NCI-H1105 (cell line): Measurements from ENCODE around the gene FHL1.

Experiments used
- DNase-seq: peaks from one replicate; lab custom pipeline; 2025; lab: John Stamatoyannopoulos, UW

FHL1 gene

DNA sequence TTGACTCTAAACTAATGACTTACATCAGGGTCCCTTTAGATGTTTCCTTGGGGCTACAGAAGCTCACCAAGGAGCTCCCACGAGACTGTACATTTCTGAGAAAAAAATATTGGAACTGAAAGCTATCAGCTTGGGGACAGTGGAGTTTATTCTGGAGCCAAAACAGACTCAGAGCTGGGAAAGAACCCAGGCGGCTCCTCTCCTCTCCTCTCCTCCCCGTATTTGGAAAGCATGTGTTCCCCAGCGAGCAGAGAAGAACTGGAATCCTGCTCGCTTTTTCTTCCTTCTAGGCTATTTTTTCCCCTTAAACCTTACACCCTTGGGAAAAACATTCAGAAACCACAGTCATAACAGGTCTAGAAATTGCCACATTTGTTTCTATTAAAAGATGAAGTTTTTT, 108.2 kb downstream of the FHL1 start:
- DNase-seq, result no peak

GRCh38 chrX:136256026-136256425, 108.7 kb downstream of the FHL1 start:
- no peak for DNase-seq

DNA sequence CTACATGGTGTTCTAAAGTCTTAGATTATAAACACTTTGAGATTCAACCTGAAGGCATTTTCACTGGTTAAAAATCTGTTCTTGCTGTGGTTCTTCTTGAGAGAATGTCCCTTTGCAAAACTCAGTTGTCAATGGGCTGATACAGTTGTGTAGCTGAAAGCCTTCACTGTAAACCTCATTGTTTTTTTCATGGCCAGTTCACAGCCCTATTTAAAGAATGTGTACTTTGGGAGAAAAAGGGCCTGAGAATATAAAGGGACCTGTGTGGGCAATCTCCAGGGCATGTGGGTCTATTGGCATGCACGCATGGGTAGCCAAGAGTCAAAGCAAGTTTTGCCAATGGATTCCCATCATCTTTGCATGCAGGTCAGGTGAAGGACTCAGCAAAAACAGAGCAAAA, 111.6 kb downstream of the FHL1 start:
- DNase-seq, result no peak

- DNase-seq, result no peak
Observed at GRCh38 chrX:136259543-136259942, 112.2 kb downstream of the FHL1 start.

GRCh38 chrX:136260776-136261175, 113.4 kb downstream of the FHL1 start:
- no peak for DNase-seq
